Tibial nerve (tissue), 4 donors: ENCODE data around the gene PHACTR1.

ENCODE experiments used
- CTCF ChIP-seq, 5 experiments: fragments of 200-600 bp in 3 of 5; fragments of 450-650 bp in 2 of 5; sonication (generic) in 3 of 5; IDR thresholded peaks; one replicate each; pipeline ENCODE4 v1.5.1; 2016 to 2019; ENCODE audit warnings: antibody characterized with exemption in 5 of 5, mild to moderate bottlenecking in 3 of 5, moderate library complexity in 2 of 5
- EP300 ChIP-seq, 2 donors: sonication (generic); formaldehyde crosslinking; IDR thresholded peaks; one replicate each; pipeline ENCODE4 v1.6.1; 2017; ENCODE audit warnings: antibody characterized with exemption in 2 of 2, mild to moderate bottlenecking in 1 of 2
- POLR2A ChIP-seq, 2 donors: fragments of 450-650 bp; IDR thresholded peaks; one replicate each; pipeline ENCODE4 v1.6.1; 2017; ENCODE audit warnings: antibody characterized with exemption in 2 of 2, mild to moderate bottlenecking in 2 of 2, moderate library complexity in 2 of 2

- TF ChIP-seq POLR2A (IDR thresholded peaks at IDR 0.05) (no peak), CTCF (IDR thresholded peaks at IDR 0.05) (no peak), EP300 (IDR thresholded peaks at IDR 0.05) (no peak)
Measured at GRCh38 chr6:13141387-13141786, 424.8 kb downstream of the PHACTR1 start.
